Calu3 (cell line): Measurements from ENCODE around the gene UTP14C. TPM values are rescaled to one million over a fixed set of nuclear protein-coding genes. Genes with fewer than 3 reads are reported as not detected.
A peak's percentile ranks its signal among the peaks of the same experiment; 100 is the strongest.
"Not testable (repeated sequence)": the region's sequence is repeated elsewhere in the genome, so short reads cannot be mapped to it uniquely, and the experiment has no call there.

Experiments
- BruUV-seq: library from RNA; stranded (reverse); fragments of 400-500 nt; replicated peaks from 2 replicates; lab custom pipeline; 2021; lab: Mats Ljungman, UMichigan
- CTCF ChIA-PET: fragments of 300-600 bp; sonication (Branson Sonifier 250); formaldehyde crosslinking; loops from one replicate; lab custom pipeline; 2022; ENCODE audit warnings: antibody characterized with exemption; lab: Charles Lee
- DNase-seq: peaks from one replicate; pipeline ENCODE4 v3.0.0; 2022
- H3K27ac Mint-ChIP-seq: one replicate; pipeline ENCODE4 v1.8.0; 2022; ENCODE audit warnings: mixed read lengths; ENCODE audit not compliant: unreplicated experiment
- H3K27me3 Mint-ChIP-seq: one replicate; pipeline ENCODE4 v1.8.0; 2022; ENCODE audit warnings: mixed read lengths; ENCODE audit not compliant: unreplicated experiment
- H3K36me3 Mint-ChIP-seq: one replicate; pipeline ENCODE4 v1.8.0; 2022; ENCODE audit warnings: mild to moderate bottlenecking, moderate library complexity, mixed read lengths; ENCODE audit not compliant: insufficient read depth, unreplicated experiment
- H3K4me1 Mint-ChIP-seq: one replicate; pipeline ENCODE4 v1.8.0; 2022; ENCODE audit warnings: mild to moderate bottlenecking, low read depth, mixed read lengths; ENCODE audit not compliant: unreplicated experiment
- H3K4me3 Mint-ChIP-seq: one replicate; pipeline ENCODE4 v1.8.0; 2022; ENCODE audit warnings: mild to moderate bottlenecking, low read depth, moderate library complexity, mixed read lengths; ENCODE audit not compliant: unreplicated experiment
- H3K9me3 Mint-ChIP-seq: one replicate; pipeline ENCODE4 v1.8.0; 2022; ENCODE audit warnings: low read depth, mixed read lengths; ENCODE audit not compliant: unreplicated experiment
- intact Hi-C: fragments of 100-400 bp; cut with micrococcal nuclease; formaldehyde crosslinking; loops from one replicate; pipeline ENCODE4 v1.10.0; 2022; ENCODE audit not compliant: unreplicated experiment
- total RNA-seq: library from RNA; stranded (reverse); gene quantifications from 2 replicates; pipeline ENCODE4 v1.2.3, GENCODE V29; 2022
- TF ChIP-seq, protein P1 (sequence below): fragments of 200-600 bp; IDR thresholded peaks from one replicate; pipeline ENCODE4 v1.8.0; 2022; ENCODE audit warnings: antibody characterized with exemption; ENCODE audit not compliant: unreplicated experiment

UTP14C gene
- total RNA-seq, 1 experiment from 2014 or later, result 12.4 TPM

DNA sequence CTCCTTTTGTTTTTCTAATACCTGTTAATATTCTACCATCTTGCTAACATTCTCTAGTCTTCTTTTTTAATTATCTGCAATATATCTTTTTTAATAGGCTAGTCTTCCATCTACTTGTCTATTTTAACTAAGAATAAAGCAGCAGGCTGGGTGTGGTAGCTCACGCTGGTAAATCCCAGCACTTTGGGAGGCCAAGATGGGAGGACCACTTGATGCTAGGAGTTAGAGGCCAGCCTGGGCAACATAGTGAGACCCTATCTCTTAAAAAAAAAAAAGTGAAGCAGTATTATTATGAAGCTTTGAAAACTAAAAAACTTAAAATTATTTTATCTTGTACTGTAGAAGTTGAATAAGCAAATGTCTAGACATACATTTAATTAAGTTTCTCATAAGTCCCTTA, 3.3 kb downstream of the UTP14C start:
- TF ChIP-seq, protein P1, sequence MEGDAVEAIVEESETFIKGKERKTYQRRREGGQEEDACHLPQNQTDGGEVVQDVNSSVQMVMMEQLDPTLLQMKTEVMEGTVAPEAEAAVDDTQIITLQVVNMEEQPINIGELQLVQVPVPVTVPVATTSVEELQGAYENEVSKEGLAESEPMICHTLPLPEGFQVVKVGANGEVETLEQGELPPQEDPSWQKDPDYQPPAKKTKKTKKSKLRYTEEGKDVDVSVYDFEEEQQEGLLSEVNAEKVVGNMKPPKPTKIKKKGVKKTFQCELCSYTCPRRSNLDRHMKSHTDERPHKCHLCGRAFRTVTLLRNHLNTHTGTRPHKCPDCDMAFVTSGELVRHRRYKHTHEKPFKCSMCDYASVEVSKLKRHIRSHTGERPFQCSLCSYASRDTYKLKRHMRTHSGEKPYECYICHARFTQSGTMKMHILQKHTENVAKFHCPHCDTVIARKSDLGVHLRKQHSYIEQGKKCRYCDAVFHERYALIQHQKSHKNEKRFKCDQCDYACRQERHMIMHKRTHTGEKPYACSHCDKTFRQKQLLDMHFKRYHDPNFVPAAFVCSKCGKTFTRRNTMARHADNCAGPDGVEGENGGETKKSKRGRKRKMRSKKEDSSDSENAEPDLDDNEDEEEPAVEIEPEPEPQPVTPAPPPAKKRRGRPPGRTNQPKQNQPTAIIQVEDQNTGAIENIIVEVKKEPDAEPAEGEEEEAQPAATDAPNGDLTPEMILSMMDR, result no peak
- H3K36me3 Mint-ChIP-seq, result peaks cover 35% of the 10 kb centered on the region
- no peaks in the 10 kb centered on the region for H3K27me3 Mint-ChIP-seq
- BruUV-seq, result no TSS peak
- no peak overlapping the region for H3K27ac Mint-ChIP-seq
- CTCF ChIA-PET, result no interaction called here
- no peak for DNase-seq
- H3K4me1 Mint-ChIP-seq, result no peaks in the 10 kb centered on the region
- intact Hi-C loops, result no loop called here
- no peak overlapping the region for H3K4me3 Mint-ChIP-seq
- H3K9me3 Mint-ChIP-seq, result peaks cover 16% of the 10 kb centered on the region

DNA sequence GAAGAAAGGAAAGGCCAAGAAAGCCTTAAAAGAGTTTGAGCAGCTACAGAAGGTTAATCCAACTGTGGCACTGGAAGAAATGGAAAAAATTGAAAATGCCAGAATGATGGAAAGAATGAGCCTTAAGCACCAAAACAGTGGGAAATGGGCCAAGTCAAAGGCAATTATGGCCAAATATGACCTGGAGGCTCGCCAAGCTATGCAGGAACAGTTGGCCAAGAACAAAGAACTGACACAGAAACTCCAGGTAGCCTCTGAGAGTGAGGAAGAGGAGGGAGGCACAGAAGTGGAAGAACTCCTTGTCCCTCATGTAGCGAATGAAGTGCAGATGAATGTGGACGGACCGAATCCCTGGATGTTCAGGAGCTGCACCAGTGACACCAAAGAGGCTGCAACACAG, 5.1 kb downstream of the UTP14C start:
- intact Hi-C loops, result no loop called here
- Mint-ChIP-seq H3K4me1 (no peaks in the 10 kb centered on the region), H3K9me3 (peaks cover 16% of the 10 kb centered on the region), H3K27ac (no peak overlapping the region), H3K27me3 (no peaks in the 10 kb centered on the region), H3K4me3 (no peak overlapping the region), H3K36me3 (peaks cover 26% of the 10 kb centered on the region)
- no peak for DNase-seq
- CTCF ChIA-PET, result interaction anchor here (0.5 kb wide), 1 partner anchor 20 kb away, joined by 3 read pairs; no protein-coding TSS in a partner anchor
- TF ChIP-seq, protein P1, result no peak
- BruUV-seq, result TSS peak; percentile 43

GRCh38 chr13:52030401-52030800, 5.9 kb downstream of the UTP14C start:
- Mint-ChIP-seq H3K36me3 (peaks cover 24% of the 10 kb centered on the region), H3K9me3 (peaks cover 16% of the 10 kb centered on the region)
- H3K4me1 Mint-ChIP-seq, CTCF ChIA-PET, H3K27me3 Mint-ChIP-seq, DNase-seq, BruUV-seq, intact Hi-C loops, H3K27ac Mint-ChIP-seq, H3K4me3 Mint-ChIP-seq: not testable (repeated sequence)

- H3K4me3 Mint-ChIP-seq, result no peak overlapping the region
- no peaks in the 10 kb centered on the region for H3K27me3 Mint-ChIP-seq
- peaks cover under 1% of the 10 kb centered on the region for H3K36me3 Mint-ChIP-seq
- H3K27ac Mint-ChIP-seq, result no peak overlapping the region
- no TSS peak for BruUV-seq
- intact Hi-C loops, result no loop called here
- H3K4me1 Mint-ChIP-seq, result no peaks in the 10 kb centered on the region
- DNase-seq, result no peak
- peaks cover 2% of the 10 kb centered on the region for H3K9me3 Mint-ChIP-seq
- TF ChIP-seq, protein P1, result no peak
- CTCF ChIA-PET, result no interaction called here
These were observed 8.5 kb downstream of the UTP14C start for GRCh38 chr13:52033039-52033438.

DNA sequence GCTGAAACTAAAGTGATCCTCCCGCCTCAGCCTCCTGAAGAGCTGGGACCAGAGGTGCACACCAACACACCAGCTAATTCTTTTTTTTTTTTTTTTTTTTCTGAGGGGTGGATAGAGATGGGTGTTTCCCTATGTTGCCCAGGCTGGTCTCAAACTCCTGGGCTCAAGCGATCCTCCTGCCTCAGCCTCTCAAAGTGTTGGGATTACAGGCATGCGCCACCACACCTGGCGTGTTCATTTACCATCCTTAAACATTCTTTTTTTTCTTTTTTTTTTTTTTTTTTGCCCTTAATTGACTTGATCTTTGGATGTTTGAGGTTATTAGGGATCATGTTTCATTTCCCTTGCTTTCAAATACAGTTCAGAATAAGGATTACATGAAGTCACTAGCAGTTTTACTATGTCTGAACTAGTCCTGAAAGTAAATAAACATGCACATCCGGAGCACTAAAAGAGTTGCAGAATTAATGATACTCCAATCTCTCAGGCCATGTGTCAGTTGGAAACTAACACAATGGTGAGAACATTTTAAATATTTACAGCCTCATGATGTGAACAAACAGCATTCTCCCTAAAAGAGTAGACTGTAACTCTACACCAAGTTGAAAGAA, 10.2 kb downstream of the UTP14C start:
- no peak overlapping the region for H3K27ac Mint-ChIP-seq
- no peak overlapping the region for H3K4me3 Mint-ChIP-seq

More for the DNA sequence above, 10.2 kb downstream of the UTP14C start:
- Mint-ChIP-seq H3K9me3 (no peaks in the 10 kb centered on the region), H3K27me3 (no peaks in the 10 kb centered on the region), H3K36me3 (no peaks in the 10 kb centered on the region), H3K4me1 (no peaks in the 10 kb centered on the region)
- BruUV-seq, result no TSS peak
- CTCF ChIA-PET, result no interaction called here
- no peak for DNase-seq
- intact Hi-C loops, result no loop called here
- TF ChIP-seq, protein P1, result no peak
